Right lung (tissue), 5 donors: ENCODE results near the gene C4orf50. TPM values are rescaled to one million over a fixed set of nuclear protein-coding genes. Genes with fewer than 3 reads are reported as not detected.
"Not testable (repeated sequence)": the region's sequence is repeated elsewhere in the genome, so short reads cannot be mapped to it uniquely, and the experiment has no call there.

Experiments
- DNase-seq, 2 donors: peaks; one replicate each; pipeline ENCODE4 v3.0.0-alpha.2; 2013
- polyA plus RNA-seq, 5 donors: library from polyadenylated mRNA; unstranded; fragments of 120-200 nt; gene quantifications; one replicate each; pipeline versions ENCODE4 v1.2.1 to v1.2.3, GENCODE V29; 2013; ENCODE audit warnings: inconsistent platforms in 1 of 5, low replicate concordance in 1 of 5; ENCODE audit not compliant: insufficient read length in 5 of 5, insufficient read depth in 1 of 5

Gene C4orf50
- polyA plus RNA-seq, 5 donors: 0.01 to 0.03 (median 0.01) TPM; not detected in 1

DNA sequence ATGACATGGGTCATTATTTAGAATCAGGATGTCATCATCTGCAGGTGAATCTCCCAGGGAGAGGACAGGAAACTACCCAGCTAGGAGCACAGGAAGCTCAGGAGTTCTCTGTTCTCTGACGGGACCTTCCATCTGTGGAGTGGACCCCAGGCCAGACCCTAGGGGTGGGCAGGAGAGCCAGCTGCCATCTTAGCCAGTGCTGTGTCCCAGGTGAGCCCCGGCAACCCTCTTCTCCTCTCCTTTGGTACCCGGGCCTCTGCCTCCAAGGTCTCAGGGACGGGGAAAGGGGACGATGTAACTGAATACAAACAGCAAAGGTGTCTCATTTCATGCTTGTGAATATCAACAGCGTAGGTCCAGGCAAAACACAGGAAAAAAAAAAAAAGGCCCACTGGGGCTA lies 48.5 kb downstream of the C4orf50 start:
- DNase-seq: no peak

DNA sequence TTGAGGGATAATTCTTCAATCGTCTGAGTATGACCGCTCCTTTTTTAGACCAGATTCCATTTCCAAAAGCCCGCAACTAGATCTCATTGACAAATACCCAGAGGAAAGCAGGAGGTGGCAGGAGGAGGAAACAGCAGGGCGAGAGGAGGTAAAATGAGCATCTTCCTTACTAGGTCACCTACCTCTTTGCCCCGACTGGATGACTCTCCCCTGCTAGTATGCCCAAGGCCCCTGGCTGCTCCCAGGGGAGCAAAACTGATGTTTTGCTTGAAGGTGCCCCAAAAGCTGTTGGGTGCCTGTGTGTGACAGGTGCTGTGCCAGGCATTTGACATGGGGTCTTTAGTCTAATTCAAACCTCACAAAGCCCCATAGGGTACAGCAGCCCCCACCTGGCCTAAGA lies 48.9 kb downstream of the C4orf50 start:
- no peak for DNase-seq

DNA sequence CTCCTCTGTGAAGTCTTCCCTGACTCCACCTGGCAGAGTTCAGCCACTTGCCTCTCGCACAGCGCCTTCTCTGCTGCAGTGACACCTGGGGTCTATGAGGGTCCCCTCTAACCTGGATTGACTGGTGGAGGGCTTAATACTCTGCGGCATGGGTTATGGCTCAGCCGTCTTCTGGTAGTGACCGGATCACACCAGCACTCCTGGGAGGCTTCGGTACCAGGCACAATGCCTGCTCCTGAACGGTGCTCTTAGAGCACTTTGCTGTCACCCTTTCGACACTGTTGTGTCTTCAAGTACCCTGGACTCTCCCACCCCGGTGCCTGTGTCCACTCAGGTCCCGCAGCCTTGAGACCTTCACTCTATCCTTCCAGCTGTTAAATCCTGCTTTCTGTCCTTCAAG lies 50.0 kb downstream of the C4orf50 start:
- no peak for DNase-seq

DNA sequence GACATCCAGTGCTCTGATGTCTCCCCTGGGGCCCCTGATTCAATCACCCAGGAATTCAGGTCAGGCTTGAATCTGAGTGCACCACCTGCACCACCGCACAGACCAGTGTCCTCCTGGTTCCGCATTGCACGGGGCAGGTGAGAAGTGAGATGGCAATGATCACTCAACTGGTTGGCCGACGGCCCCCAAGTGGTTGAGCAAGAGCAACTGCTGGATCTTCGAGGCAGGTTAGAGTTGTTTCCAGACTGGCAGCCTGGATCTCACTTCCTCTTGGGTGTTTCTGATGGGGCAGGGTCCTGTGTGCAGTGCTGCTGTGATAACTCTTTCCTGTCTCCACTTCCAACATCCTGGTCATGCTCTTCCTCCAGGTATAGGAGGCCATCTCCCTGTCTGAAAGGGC lies 50.4 kb downstream of the C4orf50 start:
- no peak for DNase-seq

DNA sequence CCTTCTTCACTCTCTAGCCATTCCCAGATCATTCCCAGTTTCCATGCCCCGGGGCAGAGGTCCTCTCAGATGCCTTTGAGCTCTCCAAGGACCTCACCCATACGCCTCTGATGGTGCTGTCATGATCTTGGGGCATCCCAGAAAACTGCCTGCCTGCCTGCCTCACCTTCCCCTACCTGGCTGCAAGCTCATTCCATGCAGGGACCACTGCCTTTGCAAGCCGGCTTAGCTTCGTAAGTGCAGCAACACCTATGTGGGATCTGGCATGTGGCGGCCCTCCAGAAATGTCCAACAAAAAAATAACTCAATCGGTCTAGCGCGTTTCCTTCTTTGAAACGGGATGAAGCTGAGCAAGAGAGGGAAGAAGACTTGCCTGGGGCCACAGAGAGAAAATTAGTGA lies 53.0 kb downstream of the C4orf50 start:
- DNase-seq: no peak

DNA sequence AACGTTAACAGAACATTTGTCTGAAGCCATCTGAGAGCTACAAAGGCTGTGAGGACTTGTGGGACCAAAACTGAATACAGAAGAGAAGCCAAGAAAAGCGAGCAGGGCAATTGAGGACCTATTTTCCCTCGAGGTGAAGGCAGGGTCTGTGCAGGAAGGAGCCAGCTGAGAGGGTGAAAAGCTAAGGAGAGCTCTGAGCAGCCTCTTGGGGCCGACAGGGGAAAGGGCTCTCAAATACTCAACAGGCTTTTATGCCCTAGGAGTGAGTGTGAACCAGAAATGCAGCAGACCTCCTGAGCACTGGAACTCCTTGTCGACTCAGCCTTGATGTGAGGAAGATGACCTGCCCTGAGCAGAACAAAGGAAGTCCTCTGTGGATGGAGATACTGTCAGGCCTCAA lies 54.2 kb downstream of the C4orf50 start:
- no peak for DNase-seq

DNA sequence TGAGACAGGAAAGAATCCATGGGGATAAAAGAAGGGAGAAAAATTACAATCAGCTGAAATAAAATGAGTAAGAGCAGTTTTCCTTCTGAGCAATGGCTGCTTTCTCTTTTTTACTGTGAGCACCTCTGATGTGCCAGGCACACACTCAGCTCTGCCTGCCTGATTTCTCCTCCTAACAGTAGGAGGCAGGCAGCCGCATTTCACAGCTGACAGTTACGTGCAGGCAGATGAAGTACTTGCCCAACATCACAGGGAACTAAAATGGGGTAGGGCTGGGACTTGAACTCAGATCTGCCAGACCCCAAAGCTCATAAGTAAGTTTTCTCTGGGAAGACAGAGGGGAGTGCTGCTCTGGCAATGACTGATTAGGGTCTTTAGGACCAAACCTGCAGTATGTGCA lies 54.6 kb downstream of the C4orf50 start:
- no peak for DNase-seq

DNA sequence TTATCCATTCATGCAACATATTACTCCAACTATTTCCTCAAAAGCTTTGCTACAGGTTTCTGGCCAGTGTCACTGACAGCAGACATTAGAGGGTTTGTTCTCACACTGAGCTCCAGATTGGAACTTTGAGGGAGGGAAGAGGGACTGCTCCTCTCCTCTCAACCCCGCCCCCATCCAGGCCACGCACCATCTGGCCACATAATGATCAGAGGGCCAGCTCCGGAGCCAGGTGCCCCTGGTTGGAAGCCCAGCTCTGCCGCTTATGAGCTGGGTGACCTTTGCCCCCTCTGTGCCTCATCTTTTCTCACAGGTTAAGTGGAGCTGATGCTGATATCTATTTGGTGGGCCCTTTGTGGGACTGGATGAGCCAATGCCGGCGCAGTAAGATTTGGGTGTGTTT lies 55.8 kb downstream of the C4orf50 start:
- DNase-seq: no peak

DNA sequence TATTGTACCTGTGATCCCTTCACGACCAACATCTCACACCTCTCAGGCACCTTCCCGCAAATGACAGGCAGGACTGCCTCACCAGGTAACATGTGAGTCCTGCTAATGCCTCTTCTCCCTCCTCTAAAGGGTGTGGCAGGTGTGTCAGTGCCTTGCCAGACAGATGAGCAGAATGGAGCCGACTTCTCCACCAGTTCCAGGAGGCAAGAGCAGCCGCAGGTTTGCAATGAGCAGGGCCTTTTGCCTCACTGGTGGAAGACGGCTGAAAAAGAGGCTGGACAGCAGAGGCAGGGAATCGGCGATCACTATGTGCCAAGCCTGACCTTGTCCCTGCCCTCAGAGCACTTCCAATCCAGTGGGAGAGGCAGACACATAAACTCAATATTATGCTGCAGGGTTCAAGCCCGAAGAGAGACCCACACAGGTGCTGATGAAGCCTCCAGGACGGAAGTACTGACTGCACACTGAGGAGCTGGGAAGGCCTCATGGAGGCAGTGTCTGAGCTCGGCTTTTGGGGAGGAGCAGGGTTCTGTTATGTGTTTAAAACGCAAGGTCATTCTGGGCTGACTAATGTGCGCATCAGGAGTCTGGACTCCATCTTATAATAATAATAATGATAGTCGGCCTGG lies 57.9 kb downstream of the C4orf50 start:
- DNase-seq: no peak

DNA sequence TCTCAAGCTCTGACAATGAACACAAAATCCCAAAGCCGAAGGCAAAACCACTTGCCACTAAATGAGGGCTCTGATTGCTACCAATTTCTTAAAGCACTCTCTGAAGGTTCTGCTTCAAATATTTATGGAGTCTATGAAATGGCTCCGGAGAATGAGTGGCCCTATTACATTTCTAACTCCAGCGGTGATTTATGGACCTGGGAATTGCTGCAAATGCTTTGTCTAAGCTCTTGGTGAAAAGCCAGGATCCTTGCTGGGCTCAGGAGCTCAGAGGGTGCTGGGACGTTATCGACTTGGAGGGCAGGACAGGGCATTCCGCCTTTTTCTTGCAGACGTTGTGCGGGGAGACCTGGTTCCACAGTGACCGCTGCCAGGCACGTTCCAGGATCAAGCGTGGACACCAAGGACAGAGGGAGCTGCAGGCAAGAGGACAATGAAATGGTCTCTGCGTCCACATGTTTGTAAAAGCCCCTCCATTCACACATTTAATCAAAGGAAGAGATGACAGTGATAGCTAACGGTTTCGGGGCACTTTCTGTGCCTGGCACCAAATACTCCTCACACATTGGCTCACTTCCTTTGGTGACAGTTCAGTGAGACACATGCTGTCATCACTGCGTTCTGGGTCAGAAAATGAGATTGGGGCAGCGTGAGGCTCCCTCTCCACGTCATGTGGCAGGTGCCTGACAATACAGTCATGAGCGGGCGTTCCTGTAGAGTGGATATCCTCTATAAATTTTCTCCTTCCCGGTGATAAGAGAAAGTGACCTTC lies 58.8 kb downstream of the C4orf50 start:
- DNase-seq: no peak

DNA sequence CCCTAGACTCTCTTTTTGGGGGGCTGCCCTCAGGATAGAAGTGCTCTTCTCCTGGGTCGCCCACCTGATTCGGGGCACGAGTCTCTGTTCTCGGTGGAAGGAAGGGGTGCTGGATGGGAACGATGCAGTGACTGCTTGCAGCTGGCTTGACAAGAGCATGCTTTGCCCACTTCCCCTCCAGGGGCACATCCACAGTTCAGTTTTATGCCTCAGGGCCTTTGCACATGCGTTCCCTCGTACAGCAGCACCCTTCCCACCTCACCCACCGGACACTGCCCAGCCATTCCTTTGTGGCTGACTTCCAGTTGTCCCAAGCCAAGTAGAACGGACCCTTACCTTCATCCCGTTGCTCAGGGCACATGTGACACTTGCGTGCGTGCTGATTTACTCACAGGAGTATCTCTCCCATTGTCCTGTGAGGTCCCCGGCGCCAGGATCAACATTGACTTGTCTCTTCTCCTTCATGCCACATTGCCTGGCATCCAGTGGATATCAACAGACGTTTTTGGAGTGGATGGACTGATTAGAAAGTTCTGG lies 60.0 kb downstream of the C4orf50 start:
- DNase-seq: no peak

DNA sequence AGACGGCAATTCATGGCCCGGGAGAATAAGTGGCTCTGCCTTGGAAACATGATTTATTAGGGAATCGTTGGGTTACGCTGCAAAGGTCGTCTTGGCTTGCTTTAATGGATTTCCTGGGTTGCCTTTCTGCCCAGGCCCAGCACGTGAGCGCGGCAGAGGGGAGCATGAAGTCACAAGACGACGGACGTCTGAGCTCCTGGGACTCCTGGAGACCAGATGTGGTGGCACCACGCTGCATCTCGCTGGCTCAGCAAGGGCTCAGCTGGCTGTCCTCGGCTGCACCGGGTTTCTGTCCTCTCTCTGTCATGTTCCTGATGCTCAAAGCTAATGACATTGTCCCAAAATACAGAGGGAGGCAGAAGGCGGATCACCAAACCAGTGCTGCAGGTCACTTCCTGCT lies 61.2 kb downstream of the C4orf50 start:
- no peak for DNase-seq

DNA sequence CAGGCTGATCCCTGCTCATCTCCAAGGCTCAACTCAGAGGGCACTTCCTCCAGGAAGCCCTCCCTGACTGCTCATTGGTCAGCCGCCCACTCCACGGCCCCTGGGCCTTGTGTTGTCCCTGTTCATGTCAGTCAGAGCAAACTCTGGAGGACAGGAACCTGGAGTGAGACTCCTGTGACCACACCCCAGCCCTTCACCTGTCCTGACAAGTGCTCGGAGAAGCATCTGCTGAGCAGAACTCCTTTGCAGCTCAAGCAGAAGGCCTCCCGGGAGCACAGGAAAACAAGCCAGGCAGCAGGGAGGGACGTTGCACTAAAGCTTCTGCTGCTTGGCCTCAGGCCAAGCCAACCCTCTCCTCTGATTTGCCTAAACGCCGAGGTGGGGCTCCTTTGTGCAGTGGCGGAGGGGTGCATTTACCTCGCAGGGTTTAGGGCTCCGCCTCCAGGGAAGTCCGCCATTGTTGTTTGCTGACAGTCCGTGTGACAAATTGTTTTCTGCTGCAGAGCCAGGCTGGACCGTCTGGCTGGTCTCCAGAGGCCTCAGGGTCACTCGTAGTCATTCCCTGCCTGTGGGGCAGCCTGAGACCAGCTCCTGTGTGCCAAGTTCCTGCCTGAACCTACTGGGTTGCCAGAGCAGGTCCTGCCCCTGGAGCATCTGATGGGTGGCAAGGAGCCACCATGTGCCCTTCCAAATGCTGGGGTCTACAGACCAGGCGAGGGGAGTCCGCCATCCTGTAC lies 61.8 kb downstream of the C4orf50 start:
- DNase-seq: peak; percentile 42 to 45

DNA sequence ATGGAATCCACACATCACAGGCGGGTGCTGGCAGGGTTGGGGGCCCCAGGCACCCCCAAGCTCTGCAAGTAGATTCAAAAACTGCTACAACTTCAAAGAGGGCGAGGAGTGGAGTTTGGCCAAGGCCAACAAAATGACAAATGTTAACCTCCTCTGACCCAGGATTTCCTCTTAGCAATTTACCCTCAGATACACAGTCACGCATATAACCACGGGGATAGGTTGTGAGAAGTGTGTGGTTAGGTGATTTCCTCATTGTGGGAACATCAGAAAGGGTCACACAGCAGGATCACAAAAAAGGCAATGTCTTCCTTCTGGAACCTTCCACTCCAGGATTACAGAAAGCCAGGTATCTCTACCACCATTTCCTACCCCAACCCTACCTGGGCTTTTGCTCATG lies 62.4 kb downstream of the C4orf50 start:
- no peak for DNase-seq

DNA sequence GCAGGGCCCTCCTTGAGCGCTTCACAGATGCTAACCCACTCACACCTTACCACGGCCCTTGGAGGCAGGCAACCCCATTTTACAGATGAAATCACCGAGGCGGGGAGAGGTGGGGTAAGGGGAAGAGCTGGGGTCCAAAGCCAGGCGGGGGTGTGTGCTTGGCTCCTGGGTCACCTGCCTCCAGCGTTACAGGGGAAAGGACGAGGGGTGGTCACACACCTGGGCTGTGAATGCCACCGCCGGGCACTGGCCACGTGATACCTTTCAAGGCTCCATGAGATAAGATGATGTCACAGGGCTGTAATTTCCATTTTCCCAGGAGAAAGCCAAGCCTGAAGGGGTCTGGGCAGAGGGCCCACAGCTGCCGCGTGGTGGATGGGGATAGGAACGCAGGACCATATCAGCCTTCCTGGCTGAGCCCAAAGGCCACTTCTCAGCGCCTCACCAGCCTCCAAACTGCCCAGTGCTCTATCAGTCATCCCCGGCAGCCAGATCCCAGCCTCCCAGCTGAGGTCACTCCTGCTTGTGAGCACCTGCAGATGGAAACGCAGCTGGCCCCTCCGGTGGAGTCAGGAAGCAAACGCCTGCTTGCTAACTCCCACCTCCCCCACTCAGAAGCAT lies 62.9 kb downstream of the C4orf50 start:
- no peak for DNase-seq

DNA sequence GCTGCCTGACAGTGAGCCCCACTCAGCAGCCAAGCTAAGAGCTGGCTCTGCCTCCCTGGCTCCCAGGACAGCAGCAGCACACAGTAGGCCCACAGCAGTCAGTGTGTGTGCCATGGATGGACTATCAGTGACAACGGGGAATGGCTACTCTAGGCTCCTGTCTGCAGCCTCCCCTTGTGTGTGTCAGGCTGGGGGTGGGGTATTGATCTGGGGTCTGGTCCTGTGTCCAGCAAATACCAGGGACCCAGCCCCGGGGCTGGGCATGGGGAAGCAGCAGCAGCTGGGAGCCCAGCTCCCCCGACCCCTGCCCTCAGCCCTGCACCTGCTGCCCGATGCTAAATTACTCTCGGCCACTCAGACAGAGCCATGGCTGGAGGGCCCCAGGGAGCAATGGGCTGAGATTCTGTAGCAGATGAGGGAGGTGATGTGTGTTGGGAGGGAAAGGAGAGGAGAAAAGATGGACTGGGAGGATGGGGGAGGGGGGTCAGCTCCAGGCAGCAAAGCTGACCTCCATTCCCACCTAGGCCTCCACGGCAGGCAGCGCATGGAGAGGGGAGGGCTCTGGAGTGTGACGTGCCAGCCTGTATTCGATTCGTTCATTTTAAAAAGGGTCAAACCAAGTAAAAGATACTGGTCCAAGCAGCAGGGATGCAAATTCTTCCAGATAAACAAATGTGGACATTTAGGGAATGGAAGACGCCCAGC lies 64.0 kb downstream of the C4orf50 start:
- DNase-seq: no peak

DNA sequence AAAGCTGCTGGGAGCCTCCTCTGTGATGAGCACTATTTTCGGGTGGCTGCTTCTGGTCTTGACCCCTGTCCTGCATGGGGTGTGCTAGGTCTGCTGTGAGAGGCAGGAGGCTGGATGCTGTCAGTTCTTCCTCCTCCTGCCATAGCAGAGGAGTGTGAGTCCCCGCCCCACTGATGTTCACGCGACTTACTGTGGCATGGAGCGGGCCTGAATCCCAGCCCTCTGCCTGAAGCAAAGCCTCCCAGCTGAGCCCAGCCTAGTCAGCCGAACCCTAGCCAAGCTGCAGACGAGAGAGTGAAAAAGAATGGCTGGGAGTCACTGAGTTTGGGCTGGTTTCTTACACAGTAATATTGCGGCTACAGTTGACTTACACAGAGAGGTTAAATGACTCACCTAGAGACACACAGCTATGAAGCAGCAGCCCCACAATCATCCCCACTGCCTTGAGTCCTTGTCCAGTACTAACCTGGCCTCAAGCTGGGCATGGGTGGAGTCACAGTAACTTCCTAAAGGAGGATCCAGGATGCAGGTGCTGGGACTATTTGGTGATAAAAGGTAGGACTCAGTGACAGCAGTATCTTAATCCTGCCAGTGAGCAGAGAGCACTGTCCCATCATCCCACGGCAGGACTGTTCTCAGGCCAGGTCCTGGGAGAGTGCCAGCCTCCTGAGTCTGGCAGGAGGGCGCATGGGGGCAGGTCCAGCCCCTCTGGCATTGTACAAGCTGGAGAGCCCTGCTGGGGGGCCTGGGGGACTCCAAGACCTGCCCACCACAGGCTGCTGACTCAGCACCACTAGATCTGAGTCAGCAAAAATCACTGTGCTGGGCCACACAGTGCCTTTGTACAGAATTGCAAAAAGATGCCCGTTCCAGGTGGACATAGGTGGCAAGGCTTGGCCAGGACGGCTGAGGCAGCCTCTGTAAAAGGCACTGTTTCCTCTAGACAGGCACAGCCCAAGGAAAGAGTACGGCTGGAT lies 65.0 kb downstream of the C4orf50 start:
- no peak for DNase-seq

DNA sequence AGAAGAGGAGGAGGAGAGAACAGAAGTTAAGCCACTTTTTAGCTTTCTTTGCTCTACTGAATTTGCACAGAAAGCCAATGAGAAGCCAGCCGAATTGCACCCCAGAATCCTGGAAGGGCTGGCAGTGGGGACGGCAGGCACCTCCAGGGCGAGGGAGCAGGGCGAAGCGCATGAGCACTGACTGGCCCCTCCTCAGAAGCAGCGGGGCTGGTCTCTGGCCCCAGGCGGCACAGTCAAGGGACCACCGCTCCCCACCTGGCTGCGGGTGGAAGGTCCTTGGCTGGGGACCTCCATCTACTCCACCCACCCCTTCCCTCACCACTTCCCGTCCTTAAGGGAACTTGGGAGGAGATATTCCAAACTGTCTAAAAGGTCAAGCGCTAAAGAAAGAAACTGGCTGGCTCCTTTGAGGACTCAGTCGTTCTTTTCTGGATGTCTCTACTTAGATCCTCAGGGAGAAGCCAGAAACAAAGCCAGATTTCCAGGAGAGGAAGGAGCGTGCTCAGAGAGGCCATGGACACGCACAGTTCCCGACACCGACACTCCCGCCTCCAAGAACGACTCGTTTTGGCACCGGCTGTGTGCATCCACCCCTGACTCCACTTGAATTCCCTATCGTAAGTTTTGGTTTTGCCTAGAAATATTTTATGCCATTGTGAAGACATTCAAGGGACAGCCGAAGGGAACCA lies 65.8 kb downstream of the C4orf50 start:
- no peak for DNase-seq

DNA sequence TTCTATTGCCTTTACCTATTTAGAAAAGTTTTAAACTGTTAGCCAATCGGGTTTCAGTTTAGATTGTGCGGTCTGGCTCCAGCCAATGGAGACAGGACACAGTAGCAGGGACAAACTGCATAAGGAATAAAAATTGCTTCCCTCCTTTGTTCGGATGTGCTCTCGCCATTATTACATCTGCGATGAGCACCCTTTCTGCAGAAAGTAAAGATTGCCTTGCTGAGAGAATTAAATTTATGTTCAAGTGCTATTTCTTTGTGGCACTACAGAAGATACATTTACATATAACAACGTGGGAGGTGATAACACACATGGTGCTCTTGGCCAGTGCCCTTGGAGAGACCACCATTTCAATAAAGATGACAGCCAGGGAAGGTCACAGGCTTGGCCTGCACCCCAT lies 71.6 kb downstream of the C4orf50 start:
- not testable (repeated sequence) for DNase-seq

DNA sequence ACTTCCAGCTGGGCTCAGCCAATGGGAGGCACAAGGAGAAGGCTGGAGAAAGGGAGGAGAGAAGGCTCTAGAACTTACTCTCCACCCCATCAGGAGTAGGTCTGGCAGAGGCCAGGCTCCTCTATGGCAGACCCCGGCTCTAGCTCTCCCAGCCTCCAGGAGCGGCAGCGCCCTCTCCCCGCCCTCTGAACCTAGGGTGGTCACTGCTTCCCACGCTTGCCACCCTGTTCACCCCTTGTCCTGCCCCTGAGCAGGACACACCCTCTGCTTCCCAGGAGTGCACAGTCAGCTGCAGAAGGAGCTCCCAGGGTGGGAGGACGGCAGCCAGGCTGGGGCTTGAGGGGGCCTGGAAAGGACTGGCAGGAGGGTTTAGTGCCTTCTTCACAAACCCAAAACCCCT lies 72.3 kb downstream of the C4orf50 start:
- no peak for DNase-seq
